Ovary (tissue), 3 donors: ENCODE data around the gene LHX2.

ENCODE experiments used
- POLR2A ChIP-seq: fragments of 450-650 bp; IDR thresholded peaks from one replicate; pipeline ENCODE4 v1.6.1; 2017; ENCODE audit warnings: antibody characterized with exemption, mild to moderate bottlenecking, moderate library complexity
- TF ChIP-seq, protein P1 (sequence below), 3 donors: fragments of 450-650 bp in 2 of 3; fragments of 200-600 bp in 1 of 3; IDR thresholded peaks; one replicate each; pipeline versions ENCODE4 v1.5.1 to v1.8.0; 2016 to 2022; ENCODE audit warnings: antibody characterized with exemption in 3 of 3, mild to moderate bottlenecking in 1 of 3
- donor health status: DM: no; HTN: no; CAD: no.

DNA sequence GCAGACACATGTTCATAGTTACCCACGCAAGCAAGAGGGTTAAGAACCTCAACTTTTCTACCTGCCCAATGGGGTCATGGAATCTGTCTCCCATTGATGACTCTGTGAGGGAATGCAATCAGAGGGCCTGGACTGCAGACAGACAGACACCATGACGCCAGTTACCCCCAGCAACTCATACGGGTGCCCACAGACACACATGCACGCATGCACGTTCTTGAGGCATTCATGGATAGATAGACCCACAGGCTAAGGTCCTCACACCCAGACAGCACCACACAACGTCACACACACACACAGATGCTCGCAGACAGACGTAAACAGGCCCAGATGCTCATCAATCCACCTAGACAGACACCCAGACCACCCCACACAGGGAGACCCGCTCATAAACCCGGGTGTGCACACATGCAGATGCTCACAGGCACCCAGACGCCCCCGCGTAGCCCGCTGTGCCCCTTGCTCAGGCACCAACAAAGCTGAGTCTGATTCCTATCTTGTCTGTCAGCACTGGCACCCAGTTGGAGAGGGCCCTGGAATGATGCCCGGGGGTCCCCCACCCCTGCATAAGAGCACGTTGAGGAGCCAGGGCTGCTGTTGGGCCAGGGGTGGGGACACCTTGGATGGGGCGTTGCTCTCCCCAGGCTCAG is 23.6 kb downstream of the LHX2 start:
- TF ChIP-seq, protein P1, sequence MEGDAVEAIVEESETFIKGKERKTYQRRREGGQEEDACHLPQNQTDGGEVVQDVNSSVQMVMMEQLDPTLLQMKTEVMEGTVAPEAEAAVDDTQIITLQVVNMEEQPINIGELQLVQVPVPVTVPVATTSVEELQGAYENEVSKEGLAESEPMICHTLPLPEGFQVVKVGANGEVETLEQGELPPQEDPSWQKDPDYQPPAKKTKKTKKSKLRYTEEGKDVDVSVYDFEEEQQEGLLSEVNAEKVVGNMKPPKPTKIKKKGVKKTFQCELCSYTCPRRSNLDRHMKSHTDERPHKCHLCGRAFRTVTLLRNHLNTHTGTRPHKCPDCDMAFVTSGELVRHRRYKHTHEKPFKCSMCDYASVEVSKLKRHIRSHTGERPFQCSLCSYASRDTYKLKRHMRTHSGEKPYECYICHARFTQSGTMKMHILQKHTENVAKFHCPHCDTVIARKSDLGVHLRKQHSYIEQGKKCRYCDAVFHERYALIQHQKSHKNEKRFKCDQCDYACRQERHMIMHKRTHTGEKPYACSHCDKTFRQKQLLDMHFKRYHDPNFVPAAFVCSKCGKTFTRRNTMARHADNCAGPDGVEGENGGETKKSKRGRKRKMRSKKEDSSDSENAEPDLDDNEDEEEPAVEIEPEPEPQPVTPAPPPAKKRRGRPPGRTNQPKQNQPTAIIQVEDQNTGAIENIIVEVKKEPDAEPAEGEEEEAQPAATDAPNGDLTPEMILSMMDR (IDR thresholded peaks at IDR 0.05) = no peak
- no peak for TF ChIP-seq POLR2A
